Eye (tissue), 1 donor: ENCODE results near the gene ME1.
A peak's percentile ranks its signal among the peaks of the same experiment; 100 is the strongest.
"Not testable (repeated sequence)": the region's sequence is repeated elsewhere in the genome, so short reads cannot be mapped to it uniquely, and the experiment has no call there.

ENCODE experiments used
- DNase-seq: peaks from one replicate; pipeline ENCODE4 v3.0.0-alpha.2; 2015

ME1 gene

DNA sequence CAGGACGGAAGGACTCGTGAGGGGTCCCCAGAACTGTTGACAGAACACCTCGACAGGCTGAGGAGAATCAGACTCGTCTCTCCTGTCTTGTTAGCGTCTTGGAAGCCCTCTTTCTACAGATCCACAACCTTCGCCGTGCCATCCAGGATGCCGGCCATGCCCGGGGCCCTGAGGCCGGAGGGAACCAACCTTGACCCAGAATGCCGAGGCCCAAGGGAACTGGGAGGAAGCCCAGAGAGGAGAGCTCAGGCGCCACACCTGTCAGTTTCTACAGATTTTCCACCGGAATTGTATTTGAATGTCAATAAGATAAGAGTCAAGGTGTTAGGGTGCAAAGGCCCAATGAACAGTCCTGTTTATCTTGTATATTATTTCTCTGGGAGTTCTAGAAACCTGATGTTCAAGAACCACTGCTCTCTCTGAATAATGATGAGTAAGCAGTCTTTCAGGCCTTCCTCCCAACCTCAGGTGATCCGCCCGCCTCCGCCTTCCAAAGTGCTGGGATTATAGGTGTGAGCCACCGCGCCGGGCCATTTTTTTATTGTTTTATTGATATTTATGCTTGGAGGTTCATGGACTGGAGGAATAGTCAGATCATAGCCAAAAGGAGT, 799 bp upstream of the ME1 start:
- DNase-seq = no peak

GRCh38 chr6:83429857-83430610, 817 bp downstream of the ME1 start:
- peak; percentile 77 for DNase-seq

- no peak for DNase-seq
Observed at GRCh38 chr6:83429269-83429668, 1.6 kb downstream of the ME1 start.

- no peak for DNase-seq
Observed at GRCh38 chr6:83424392-83425018, 6.3 kb downstream of the ME1 start.

- peak; percentile 61 for DNase-seq
Observed at GRCh38 chr6:83417880-83418663, 12.8 kb downstream of the ME1 start.

DNA sequence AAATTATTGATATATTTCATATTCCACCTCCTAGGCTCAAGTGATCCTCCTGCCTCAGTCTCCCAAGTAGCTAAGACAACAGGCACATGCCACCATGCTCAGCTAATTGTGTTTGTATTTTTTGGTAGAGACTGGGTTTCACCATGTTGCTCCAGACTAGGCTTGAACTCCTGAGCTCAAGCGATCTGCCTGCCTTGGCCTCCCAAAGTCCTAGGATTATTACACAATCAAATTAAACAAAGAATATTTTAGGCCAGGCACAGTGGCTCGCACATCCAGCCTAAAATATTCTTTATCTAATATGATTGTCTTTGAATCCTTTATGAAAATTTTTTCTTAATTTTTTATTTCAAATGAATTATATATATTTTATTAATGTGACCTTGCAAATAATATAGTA, 17.8 kb downstream of the ME1 start:
- no peak for DNase-seq

DNA sequence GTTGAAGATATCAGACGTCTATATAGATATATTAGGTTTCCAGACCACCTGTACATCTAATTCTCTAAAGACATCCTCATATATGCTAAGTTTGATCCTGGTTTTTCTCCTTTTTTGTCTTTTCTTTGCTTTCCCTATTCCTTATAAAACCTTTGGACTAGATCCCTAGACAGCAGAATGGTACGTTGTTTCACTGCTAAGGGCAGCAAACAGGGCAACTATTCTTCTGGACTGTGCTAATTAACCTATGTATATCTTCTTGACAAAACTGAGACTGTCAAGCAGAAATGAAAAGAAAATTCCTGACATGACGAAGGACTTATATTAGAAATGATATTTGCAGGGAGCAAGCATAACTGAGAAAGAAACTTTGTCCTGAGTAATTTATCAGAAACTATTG, 19.1 kb downstream of the ME1 start:
- DNase-seq = no peak

DNA sequence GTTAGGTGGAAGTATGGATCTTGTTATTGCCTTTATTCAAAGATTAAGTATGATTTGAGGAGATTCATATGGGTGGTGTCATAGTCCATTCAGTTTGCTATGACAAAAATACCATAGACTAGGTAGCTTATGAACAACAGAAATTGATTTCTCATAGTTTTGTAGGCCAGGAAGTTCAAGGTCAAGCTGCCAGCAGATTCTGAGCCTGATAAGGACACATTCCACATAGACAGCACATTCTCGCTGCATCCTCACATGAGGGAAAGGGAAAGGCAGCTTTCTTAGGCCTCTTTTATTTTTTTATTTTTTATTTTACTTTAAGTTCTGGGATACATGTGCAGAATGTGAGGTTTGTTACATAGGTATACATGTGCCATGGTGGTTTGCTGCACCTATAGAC, 27.7 kb downstream of the ME1 start:
- no peak for DNase-seq

- DNase-seq = no peak
Observed at GRCh38 chr6:83389606-83390005, 41.2 kb downstream of the ME1 start.

- no peak for DNase-seq
Observed at GRCh38 chr6:83385473-83385872, 45.4 kb downstream of the ME1 start.

DNA sequence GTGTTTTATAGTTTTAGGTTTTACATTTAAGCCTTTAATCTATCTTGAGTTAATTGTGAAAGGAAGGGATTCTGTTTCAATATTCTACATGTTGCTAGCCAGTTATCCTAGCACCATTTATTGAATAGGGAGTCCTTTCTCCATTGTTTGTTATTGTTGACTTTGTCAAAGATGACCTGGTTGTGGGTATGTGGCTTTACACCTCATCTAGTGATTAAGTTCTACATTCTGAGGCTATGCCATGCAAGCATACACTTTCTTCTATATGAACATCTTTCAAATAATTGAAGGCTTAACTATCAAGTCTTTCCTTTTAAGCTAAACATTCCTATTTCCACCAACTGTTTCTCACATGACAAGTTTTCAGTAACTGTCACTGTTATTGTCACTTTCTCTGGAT, 46.1 kb downstream of the ME1 start:
- DNase-seq = no peak

DNA sequence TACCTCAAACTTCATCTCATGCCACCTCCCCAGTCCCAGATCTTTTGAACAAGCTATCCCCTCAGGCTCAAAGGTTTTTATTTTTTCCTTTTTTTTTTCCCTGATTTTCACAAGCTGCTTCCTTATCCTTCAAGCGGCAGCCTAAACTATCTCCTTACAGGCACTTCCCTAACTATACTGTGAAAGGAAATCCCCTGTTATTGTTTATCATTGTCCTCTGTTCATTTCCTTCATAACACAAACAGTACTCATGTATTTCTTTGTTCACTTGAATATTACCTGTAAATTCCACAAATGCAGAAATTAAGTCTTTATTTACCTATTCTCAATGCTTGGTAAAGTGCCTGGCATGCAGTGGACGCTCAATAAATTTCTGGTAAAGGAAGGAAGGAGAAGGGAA, 48.9 kb downstream of the ME1 start:
- no peak for DNase-seq

GRCh38 chr6:83378621-83379388, 52.0 kb downstream of the ME1 start:
- no peak for DNase-seq

DNA sequence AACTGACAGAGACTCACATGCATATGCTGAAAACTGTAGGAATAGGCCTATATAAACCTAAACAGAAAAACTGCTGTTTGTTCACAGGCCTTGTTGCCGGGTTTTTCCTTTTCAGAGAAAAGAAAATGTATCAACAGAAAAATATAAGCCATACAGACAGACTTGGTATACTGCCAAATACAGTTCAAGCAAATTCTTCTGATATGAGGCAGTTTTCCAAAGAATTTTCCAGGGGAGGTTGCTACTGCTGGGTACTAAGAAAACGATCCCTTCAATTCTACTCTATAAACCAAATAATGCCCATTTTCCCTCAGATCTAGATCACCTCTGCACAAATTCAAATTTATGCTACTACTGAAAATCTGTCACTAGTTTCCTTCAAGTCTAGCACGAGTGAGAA, 59.4 kb downstream of the ME1 start:
- peak; percentile 51 for DNase-seq

GRCh38 chr6:83370567-83370966, 60.3 kb downstream of the ME1 start:
- peak; percentile 64 for DNase-seq

DNA sequence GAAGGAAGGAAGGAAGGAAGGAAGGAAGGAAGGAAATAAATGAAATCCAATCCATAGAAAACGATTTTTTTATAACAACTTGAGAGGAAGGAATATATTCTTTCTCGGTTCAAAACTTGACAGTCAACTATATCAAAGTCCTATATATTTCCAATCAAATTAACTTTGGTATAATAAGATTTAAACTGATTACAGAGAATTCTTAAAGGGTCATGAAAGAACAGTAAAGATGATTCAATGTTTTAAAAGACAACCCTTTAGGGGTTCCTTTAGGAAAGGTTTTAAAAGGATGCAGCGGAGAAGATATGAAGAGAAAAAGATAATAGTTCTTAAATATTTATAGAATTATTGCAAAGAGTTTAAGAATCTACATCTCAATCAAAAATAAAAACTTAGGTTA, 61.2 kb downstream of the ME1 start:
- DNase-seq = no peak

- no peak for DNase-seq
Observed at GRCh38 chr6:83368577-83368976, 62.3 kb downstream of the ME1 start.

DNA sequence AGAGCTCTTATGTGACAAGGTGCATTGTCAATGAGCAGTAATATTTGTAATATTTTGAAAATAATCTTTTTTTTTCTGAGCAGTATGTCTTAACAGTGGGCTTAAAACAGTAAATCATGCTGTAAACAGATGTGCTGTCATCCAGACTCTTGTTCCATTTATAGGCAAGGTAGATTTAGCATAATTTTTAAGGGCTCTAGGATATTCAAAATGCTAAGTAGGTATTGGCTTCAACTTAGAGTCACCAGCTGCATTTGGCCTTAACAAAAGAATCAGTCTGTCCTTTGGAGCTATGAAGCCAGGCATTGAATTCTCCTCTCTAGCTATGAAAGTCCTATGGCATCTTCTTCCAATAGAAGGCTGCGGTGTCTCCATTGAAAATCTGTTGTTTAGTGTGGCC, 63.7 kb downstream of the ME1 start:
- no peak for DNase-seq

DNA sequence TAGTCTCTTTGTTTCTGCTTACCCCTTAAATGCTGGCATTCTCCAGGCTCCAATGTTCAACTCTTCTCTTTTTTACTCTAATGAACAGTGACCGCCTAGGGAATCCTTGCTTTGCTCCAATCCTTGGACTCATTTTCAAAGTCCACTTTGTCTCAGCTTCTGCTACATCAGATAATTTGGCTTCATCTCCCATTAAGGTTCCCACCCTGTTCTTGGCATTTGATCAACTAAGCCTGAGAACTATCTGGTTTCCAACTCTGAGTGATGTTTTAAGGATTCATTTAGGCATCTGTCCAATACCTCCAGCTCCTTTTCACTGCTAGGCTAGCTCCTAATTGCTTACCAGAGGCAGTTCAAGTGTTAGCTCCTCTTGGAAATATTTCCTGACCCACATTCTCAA, 64.9 kb downstream of the ME1 start:
- peak; percentile 48 for DNase-seq

GRCh38 chr6:83362349-83362748, 68.5 kb downstream of the ME1 start:
- DNase-seq = not testable (repeated sequence)

- no peak for DNase-seq
Observed at GRCh38 chr6:83359638-83360037, 71.2 kb downstream of the ME1 start.

- no peak for DNase-seq
Observed at GRCh38 chr6:83354747-83355146, 76.1 kb downstream of the ME1 start.
